Naive B cell (primary cell): ENCODE data around the gene IKZF2. TPM values are rescaled to one million over a fixed set of nuclear protein-coding genes. Genes with fewer than 3 reads are reported as not detected.

Source experiments
- ATAC-seq, 2 donors: fragments of 150-1000 bp; cut with Tn5 transposase; 2 replicates each; pipeline ENCODE4 v1.10.0; 2021; ENCODE audit warnings: low read depth in 2 of 2, mild to moderate bottlenecking in 2 of 2, moderate library complexity in 2 of 2
- DNase-seq: peaks from one replicate; pipeline ENCODE4 v3.0.0; 2022
- H3K27ac Mint-ChIP-seq, 6 donors: one replicate each; pipeline ENCODE4 v1.8.0; 2020 to 2022; ENCODE audit warnings: mild to moderate bottlenecking in 6 of 6, mixed read lengths in 6 of 6, moderate library complexity in 5 of 6, inconsistent platforms in 2 of 6
- H3K27me3 Mint-ChIP-seq, 3 donors: one replicate each; pipeline ENCODE4 v1.8.0; 2021 to 2022; ENCODE audit warnings: mixed read lengths in 3 of 3, mild to moderate bottlenecking in 1 of 3
- H3K36me3 Mint-ChIP-seq, 2 donors: one replicate each; pipeline ENCODE4 v1.8.0; 2020 to 2022; ENCODE audit warnings: mixed read lengths in 2 of 2, inconsistent platforms in 1 of 2, mild to moderate bottlenecking in 1 of 2
- H3K4me1 Mint-ChIP-seq, 3 donors: one replicate each; pipeline ENCODE4 v1.8.0; 2020 to 2022; ENCODE audit warnings: mixed read lengths in 3 of 3, inconsistent platforms in 1 of 3, mild to moderate bottlenecking in 1 of 3, moderate library complexity in 1 of 3
- H3K4me3 Mint-ChIP-seq, 8 donors: one replicate each; pipeline ENCODE4 v1.8.0; 2020 to 2022; ENCODE audit warnings: mild to moderate bottlenecking in 8 of 8, mixed read lengths in 8 of 8, moderate library complexity in 8 of 8, inconsistent platforms in 2 of 8
- H3K9me3 Mint-ChIP-seq, 7 donors: one replicate each; pipeline ENCODE4 v1.8.0; 2020 to 2022; ENCODE audit warnings: mixed read lengths in 7 of 7, mild to moderate bottlenecking in 5 of 7, inconsistent platforms in 2 of 7, moderate library complexity in 1 of 7
- polyA plus RNA-seq, 6 donors: library from polyadenylated mRNA; unstranded; fragments of 300-500 nt; fragmentation: Illumina TruSeq; gene quantifications; one replicate each; pipeline ENCODE4 v1.2.3, GENCODE V29; 2021; ENCODE audit warnings: low read depth in 6 of 6

The IKZF2 gene
- polyA plus RNA-seq, 6 donors from 2014 or later = 0.59 to 6.8 (median 4.5) TPM

- H3K4me3 Mint-ChIP-seq = peak overlapping the region in 3 of 8 donors; percentile 20 to 64 (median 59)
- H3K36me3 Mint-ChIP-seq = peaks cover 5 to 6% of the 10 kb centered on the region in 2 donors
- H3K27me3 Mint-ChIP-seq = no peaks in the 10 kb centered on the region
- peak; percentile 34 for DNase-seq
- ATAC-seq = peak; percentile 49 to 73
- peaks cover 3 to 24% (median 13%) of the 10 kb centered on the region in 3 donors for H3K4me1 Mint-ChIP-seq
- peak overlapping the region in 4 of 6 donors; percentile 11 to 87 (median 30) for H3K27ac Mint-ChIP-seq
- no peaks in the 10 kb centered on the region for H3K9me3 Mint-ChIP-seq
These were observed 135.8 kb downstream of the IKZF2 start for GRCh38 chr2:213015387-213016165.

GRCh38 chr2:213013979-213014378 lies 137.4 kb downstream of the IKZF2 start:
- Mint-ChIP-seq H3K9me3 (no peaks in the 10 kb centered on the region), H3K27ac (no peak overlapping the region), H3K27me3 (no peaks in the 10 kb centered on the region), H3K36me3 (peaks cover 6 to 7% of the 10 kb centered on the region in 2 donors), H3K4me3 (no peak overlapping the region), H3K4me1 (peaks cover 3 to 24% (median 13%) of the 10 kb centered on the region in 3 donors)
- DNase-seq (no peak), ATAC-seq (no peak)

GRCh38 chr2:213011505-213011904 lies 139.9 kb downstream of the IKZF2 start:
- H3K4me1 Mint-ChIP-seq = peaks cover 0 to 13% (median under 1%) of the 10 kb centered on the region in 3 donors
- H3K9me3 Mint-ChIP-seq = no peaks in the 10 kb centered on the region
- H3K27me3 Mint-ChIP-seq = no peaks in the 10 kb centered on the region
- H3K4me3 Mint-ChIP-seq = no peak overlapping the region
- ATAC-seq (no peak), DNase-seq (no peak)
- H3K36me3 Mint-ChIP-seq = peaks cover 6 to 7% of the 10 kb centered on the region in 2 donors
- no peak overlapping the region for H3K27ac Mint-ChIP-seq

- H3K27ac Mint-ChIP-seq = no peak overlapping the region
- peaks cover 6 to 7% of the 10 kb centered on the region in 2 donors for H3K36me3 Mint-ChIP-seq
- H3K9me3 Mint-ChIP-seq = no peaks in the 10 kb centered on the region
These were observed 141.2 kb downstream of the IKZF2 start for GRCh38 chr2:213010106-213010779.

GRCh38 chr2:213007290-213007838 lies 144.0 kb downstream of the IKZF2 start:
- ATAC-seq (no peak), DNase-seq (no peak)
- Mint-ChIP-seq H3K4me1 (peaks cover 7 to 10% (median 10%) of the 10 kb centered on the region in 3 donors), H3K27me3 (no peaks in the 10 kb centered on the region), H3K4me3 (no peak overlapping the region), H3K27ac (no peak overlapping the region), H3K36me3 (peaks cover 6 to 7% of the 10 kb centered on the region in 2 donors), H3K9me3 (no peaks in the 10 kb centered on the region)

More at GRCh38 chr2:213010106-213010779, 141.2 kb downstream of the IKZF2 start:
- Mint-ChIP-seq H3K4me1 (peaks cover 0 to 2% (median 0%) of the 10 kb centered on the region in 3 donors), H3K27me3 (no peaks in the 10 kb centered on the region), H3K4me3 (no peak overlapping the region)
- DNase-seq = no peak
- no peak for ATAC-seq

- no peak for DNase-seq
- Mint-ChIP-seq H3K4me1 (peaks cover 14 to 21% (median 20%) of the 10 kb centered on the region in 3 donors), H3K4me3 (no peak overlapping the region), H3K9me3 (no peaks in the 10 kb centered on the region), H3K27me3 (no peaks in the 10 kb centered on the region), H3K27ac (peak overlapping the region in 2 of 6 donors; percentile 3 to 17), H3K36me3 (no peaks in the 10 kb centered on the region)
- no peak for ATAC-seq
These were observed 147.1 kb downstream of the IKZF2 start for GRCh38 chr2:213004197-213004821.

- Mint-ChIP-seq H3K9me3 (no peaks in the 10 kb centered on the region), H3K4me1 (peaks cover 14 to 21% (median 20%) of the 10 kb centered on the region in 3 donors), H3K4me3 (no peak overlapping the region), H3K36me3 (no peaks in the 10 kb centered on the region), H3K27ac (peak overlapping the region in 1 of 6 donors; percentile 90), H3K27me3 (no peaks in the 10 kb centered on the region)
- no peak for ATAC-seq
- DNase-seq = no peak
These were observed 149.0 kb downstream of the IKZF2 start for GRCh38 chr2:213002383-213002782.

- Mint-ChIP-seq H3K27ac (peak overlapping the region; percentile 84 to 99 (median 94)), H3K9me3 (no peaks in the 10 kb centered on the region), H3K36me3 (no peaks in the 10 kb centered on the region), H3K27me3 (no peaks in the 10 kb centered on the region), H3K4me1 (peaks cover 14 to 21% (median 20%) of the 10 kb centered on the region in 3 donors), H3K4me3 (peak overlapping the region; percentile 61 to 92 (median 88))
- ATAC-seq = peak; percentile 78 to 85
- DNase-seq = peak; percentile 11
These were observed 150.0 kb downstream of the IKZF2 start for GRCh38 chr2:213001297-213001910.

- Mint-ChIP-seq H3K9me3 (no peaks in the 10 kb centered on the region), H3K4me3 (no peak overlapping the region), H3K4me1 (peaks cover 5 to 12% (median 12%) of the 10 kb centered on the region in 3 donors), H3K27me3 (no peaks in the 10 kb centered on the region), H3K36me3 (no peaks in the 10 kb centered on the region), H3K27ac (no peak overlapping the region)
- DNase-seq (no peak), ATAC-seq (no peak)
These were observed 152.6 kb downstream of the IKZF2 start for GRCh38 chr2:212998626-212999359.

GRCh38 chr2:212997526-212998020 lies 153.8 kb downstream of the IKZF2 start:
- Mint-ChIP-seq H3K27ac (no peak overlapping the region), H3K4me1 (peaks cover 5 to 12% (median 12%) of the 10 kb centered on the region in 3 donors), H3K4me3 (no peak overlapping the region), H3K36me3 (peaks cover 0 to 7% of the 10 kb centered on the region in 2 donors), H3K9me3 (peaks cover 0 to 4% (median 0%) of the 10 kb centered on the region in 7 donors), H3K27me3 (no peaks in the 10 kb centered on the region)
- DNase-seq (no peak), ATAC-seq (no peak)

GRCh38 chr2:212995920-212996319 lies 155.5 kb downstream of the IKZF2 start:
- ATAC-seq = no peak

GRCh38 chr2:212994976-212995375 lies 156.4 kb downstream of the IKZF2 start:
- Mint-ChIP-seq H3K36me3 (peaks cover 0 to 10% of the 10 kb centered on the region in 2 donors), H3K27ac (no peak overlapping the region), H3K4me3 (no peak overlapping the region), H3K27me3 (no peaks in the 10 kb centered on the region), H3K9me3 (peaks cover 0 to 4% (median 0%) of the 10 kb centered on the region in 7 donors), H3K4me1 (peaks cover 0 to 10% (median 0%) of the 10 kb centered on the region in 3 donors)
- ATAC-seq (no peak), DNase-seq (no peak)

More at GRCh38 chr2:212995920-212996319, 155.5 kb downstream of the IKZF2 start:
- Mint-ChIP-seq H3K4me3 (no peak overlapping the region), H3K9me3 (peaks cover 0 to 4% (median 0%) of the 10 kb centered on the region in 7 donors), H3K27ac (no peak overlapping the region), H3K4me1 (peaks cover 0 to 12% (median 3%) of the 10 kb centered on the region in 3 donors), H3K27me3 (no peaks in the 10 kb centered on the region), H3K36me3 (peaks cover 0 to 10% of the 10 kb centered on the region in 2 donors)
- DNase-seq = no peak
